Measurements from ENCODE around the gene STARD5. TPM values are rescaled to one million over a fixed set of nuclear protein-coding genes. Genes with fewer than 3 reads are reported as not detected.

The STARD5 gene
- total RNA-seq, 2 donors from 2014 or later = 1.3 to 9.6 TPM

- WGBS, 2 donors = 83 to 85% methylated on average over 6 of the region's 6 CpGs
- no peaks in the 10 kb centered on the region for H3K36me3 ChIP-seq (replicated peaks in 1 of 2; ENCODE audit: insufficient read depth in 1 of 2, low read depth in 2 of 2)
- H3K9me3 ChIP-seq = no peaks in the 10 kb centered on the region
- intact Hi-C loops (cut with DNase I) = no loop called here
- TF ChIP-seq CTCF (IDR thresholded peaks at IDR 0.05) (no peak), POLR2A (IDR thresholded peaks at IDR 0.05) (no peak)
- ATAC-seq (no peak), DNase-seq (no peak)
- no peaks in the 10 kb centered on the region for H3K27me3 ChIP-seq
- H3K27ac ChIP-seq = no peak overlapping the region
- H3K4me1 ChIP-seq = peaks cover 14% of the 10 kb centered on the region
- no peak overlapping the region for H3K4me3 ChIP-seq
Observed at GRCh38 chr15:81278306-81279029, 45.5 kb downstream of the STARD5 start.

- H3K4me1 ChIP-seq = peaks cover 14% of the 10 kb centered on the region
- no peak for DNase-seq
- TF ChIP-seq CTCF (IDR thresholded peaks at IDR 0.05) (no peak), POLR2A (IDR thresholded peaks at IDR 0.05) (no peak)
- H3K27me3 ChIP-seq = no peaks in the 10 kb centered on the region
- WGBS, 2 donors = 87 to 95% methylated on average over 2 of the region's 2 CpGs
- no peak overlapping the region for H3K27ac ChIP-seq
- intact Hi-C loops (cut with DNase I) = no loop called here
- H3K9me3 ChIP-seq = no peaks in the 10 kb centered on the region
- H3K4me3 ChIP-seq = no peak overlapping the region
- no peaks in the 10 kb centered on the region for H3K36me3 ChIP-seq (replicated peaks in 1 of 2; ENCODE audit: insufficient read depth in 1 of 2, low read depth in 2 of 2)
- ATAC-seq = no peak
Observed at GRCh38 chr15:81277851-81278250, 46.1 kb downstream of the STARD5 start.

- TF ChIP-seq CTCF (IDR thresholded peaks at IDR 0.05) = no peak
- no peak for TF ChIP-seq POLR2A (IDR thresholded peaks at IDR 0.05)
- Histone ChIP-seq H3K4me1 (peaks cover 20% of the 10 kb centered on the region), H3K4me3 (no peak overlapping the region), H3K27me3 (no peaks in the 10 kb centered on the region), H3K36me3 (replicated peaks in 1 of 2; ENCODE audit: insufficient read depth in 1 of 2, low read depth in 2 of 2) (no peaks in the 10 kb centered on the region), H3K9me3 (no peaks in the 10 kb centered on the region), H3K27ac (no peak overlapping the region)
- no peak for DNase-seq
- WGBS, 2 donors = 82 to 92% methylated on average over 2 of the region's 2 CpGs
- intact Hi-C loops (cut with DNase I) = no loop called here
- ATAC-seq = no peak
Observed at GRCh38 chr15:81276967-81277366, 47.0 kb downstream of the STARD5 start.

GRCh38 chr15:81275711-81276392, 48.1 kb downstream of the STARD5 start:
- Histone ChIP-seq H3K36me3 (replicated peaks in 1 of 2; ENCODE audit: insufficient read depth in 1 of 2, low read depth in 2 of 2) (no peaks in the 10 kb centered on the region), H3K27me3 (no peaks in the 10 kb centered on the region), H3K4me1 (peaks cover 22% of the 10 kb centered on the region), H3K9me3 (no peaks in the 10 kb centered on the region), H3K27ac (peak overlapping the region in 3 of 4 donors; percentile 10 to 38 (median 31)), H3K4me3 (no peak overlapping the region)
- no peak for TF ChIP-seq POLR2A (IDR thresholded peaks at IDR 0.05)
- no peak for TF ChIP-seq CTCF (IDR thresholded peaks at IDR 0.05)
- DNase-seq (no peak), ATAC-seq (peak; percentile 51)
- 66 to 67% methylated on average over 3 of the region's 3 CpGs for WGBS, 2 donors
- intact Hi-C loops (cut with DNase I) = no loop called here
